IPS-18a (cell line): ENCODE measurements around the gene B3GNT4.
A peak's percentile ranks its signal among the peaks of the same experiment; 100 is the strongest.
"Not testable (repeated sequence)": the region's sequence is repeated elsewhere in the genome, so short reads cannot be mapped to it uniquely, and the experiment has no call there.

Experiments
- H3K27ac ChIP-seq: one replicate; pipeline ENCODE4 v1.5.1; 2013; ENCODE audit warnings: low read length
- H3K27me3 ChIP-seq: one replicate; pipeline ENCODE4 v1.6.1; 2013; ENCODE audit warnings: mild to moderate bottlenecking, low read length; ENCODE audit not compliant: control insufficient read depth, insufficient read depth
- H3K36me3 ChIP-seq: one replicate; pipeline ENCODE4 v1.6.1; 2013; ENCODE audit warnings: low read depth, low read length; ENCODE audit not compliant: control insufficient read depth
- H3K4me1 ChIP-seq: one replicate; pipeline ENCODE4 v1.6.1; 2013; ENCODE audit warnings: low read depth, low read length; ENCODE audit not compliant: control insufficient read depth
- H3K4me3 ChIP-seq: one replicate; pipeline ENCODE4 v1.5.1; 2013; ENCODE audit warnings: low read length
- H3K9ac ChIP-seq: one replicate; pipeline ENCODE4 v1.6.1; 2013; ENCODE audit warnings: mild to moderate bottlenecking, low read length, moderate library complexity
- H3K9me3 ChIP-seq: one replicate; pipeline ENCODE4 v1.6.1; 2013; ENCODE audit warnings: low read depth, low read length; ENCODE audit not compliant: control insufficient read depth

B3GNT4 gene

DNA sequence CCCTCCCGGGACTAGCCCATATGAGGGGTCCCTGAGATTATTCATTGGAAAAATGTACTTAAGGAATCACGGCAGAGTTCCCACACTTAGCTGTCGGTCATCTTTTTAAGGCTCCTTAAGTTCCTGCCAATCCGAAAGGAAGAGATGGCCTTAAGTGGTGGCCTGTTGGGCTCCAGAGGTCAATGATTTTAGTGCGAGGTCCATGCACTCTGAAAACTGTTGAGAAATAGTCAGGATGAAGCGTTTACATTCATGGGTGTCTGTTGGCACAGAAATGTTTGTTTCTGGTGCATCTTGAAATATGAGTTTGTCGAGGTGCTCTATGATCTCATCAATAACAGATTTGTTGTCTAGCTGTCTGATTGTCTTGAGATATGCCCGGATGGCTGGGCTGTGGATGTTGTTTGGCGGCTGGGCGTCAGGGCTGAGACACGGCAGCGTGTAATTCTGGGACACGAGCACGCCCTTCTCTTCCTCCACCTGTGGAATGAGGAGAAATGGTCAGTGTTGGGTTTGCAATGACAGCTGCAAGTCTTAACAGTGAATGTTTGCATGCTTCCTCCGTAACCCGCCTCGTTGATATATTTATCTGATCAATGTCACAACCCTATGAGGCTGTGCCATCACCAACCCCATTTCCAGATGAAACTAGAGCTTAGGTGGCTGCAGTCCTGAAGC lies 31.1 kb upstream of the B3GNT4 start:
- Histone ChIP-seq H3K27ac (no peak overlapping the region), H3K4me3 (no peak overlapping the region), H3K4me1 (no peaks in the 10 kb centered on the region), H3K9ac (no peak overlapping the region), H3K27me3 (no peaks in the 10 kb centered on the region), H3K9me3 (no peaks in the 10 kb centered on the region), H3K36me3 (no peaks in the 10 kb centered on the region)

DNA sequence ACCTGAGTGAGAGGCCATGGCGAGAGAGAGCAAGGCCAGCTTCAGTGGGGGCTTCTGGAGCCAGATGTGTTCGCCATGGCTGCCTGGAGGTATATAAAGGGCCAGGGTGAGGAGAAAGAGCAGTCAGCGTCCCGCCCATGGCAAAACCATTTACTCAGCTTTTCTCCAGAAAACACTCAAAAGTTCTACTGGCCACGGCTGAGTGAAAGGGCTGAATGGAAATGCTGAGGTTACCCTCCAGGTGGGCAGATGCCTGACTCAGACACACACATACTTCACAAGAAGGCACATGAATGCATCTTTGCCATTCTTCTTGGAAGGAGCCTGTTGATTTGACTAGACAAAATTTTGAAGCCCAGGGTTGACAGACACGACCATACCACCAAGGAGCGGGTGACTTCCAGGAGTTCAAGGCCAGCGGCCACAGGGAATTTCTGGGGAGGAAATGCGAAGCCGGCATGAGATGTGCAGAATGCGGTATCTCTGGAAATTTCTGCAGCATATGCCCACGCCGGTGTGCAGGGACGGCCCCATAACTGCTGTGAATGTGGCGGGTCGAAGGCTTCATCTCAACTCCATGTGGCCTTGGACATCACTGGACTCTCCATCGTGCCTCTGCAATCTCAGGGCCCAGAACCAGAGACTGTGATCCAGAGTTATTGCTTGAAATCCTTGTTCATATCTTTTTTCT lies 29.2 kb upstream of the B3GNT4 start, which contains the start of gene IL31:
TSS of gene IL31 (minus strand) at position 67 of the 691 bp plus-strand sequence. CDS start at position 18, 49 bp downstream.
- no peaks in the 10 kb centered on the region for H3K4me1 ChIP-seq
- H3K27ac ChIP-seq, result no peak within 1 kb of the TSS
- H3K36me3 ChIP-seq, result no peaks in the 10 kb centered on the region
- no peak within 1 kb of the TSS for H3K4me3 ChIP-seq
- H3K27me3 ChIP-seq, result no peaks in the 10 kb centered on the region
- no peak within 1 kb of the TSS for H3K9ac ChIP-seq
- no peaks in the 10 kb centered on the region for H3K9me3 ChIP-seq

DNA sequence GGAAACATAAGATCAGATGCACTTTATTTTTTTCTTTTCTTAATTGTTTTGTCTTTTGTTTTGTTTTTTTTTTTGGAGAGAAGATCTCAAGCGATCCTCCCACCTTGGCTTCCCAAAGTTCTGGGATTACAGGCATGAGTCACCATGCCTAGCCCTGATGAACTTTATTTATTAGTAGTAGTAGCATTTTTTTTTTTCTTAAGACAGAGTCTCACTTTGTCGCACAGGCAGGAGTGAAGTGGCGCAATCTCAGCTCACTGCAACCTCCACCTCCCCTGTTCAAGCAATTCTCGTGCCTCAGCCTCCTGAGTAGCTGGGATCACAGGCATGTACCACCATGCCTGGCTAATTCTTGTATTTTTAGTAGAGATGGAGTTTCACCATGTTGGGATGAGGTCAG lies 27.0 kb upstream of the B3GNT4 start:
- not testable (repeated sequence) for H3K36me3 ChIP-seq, H3K27me3 ChIP-seq, H3K4me1 ChIP-seq, H3K9ac ChIP-seq, H3K27ac ChIP-seq, H3K9me3 ChIP-seq, H3K4me3 ChIP-seq

DNA sequence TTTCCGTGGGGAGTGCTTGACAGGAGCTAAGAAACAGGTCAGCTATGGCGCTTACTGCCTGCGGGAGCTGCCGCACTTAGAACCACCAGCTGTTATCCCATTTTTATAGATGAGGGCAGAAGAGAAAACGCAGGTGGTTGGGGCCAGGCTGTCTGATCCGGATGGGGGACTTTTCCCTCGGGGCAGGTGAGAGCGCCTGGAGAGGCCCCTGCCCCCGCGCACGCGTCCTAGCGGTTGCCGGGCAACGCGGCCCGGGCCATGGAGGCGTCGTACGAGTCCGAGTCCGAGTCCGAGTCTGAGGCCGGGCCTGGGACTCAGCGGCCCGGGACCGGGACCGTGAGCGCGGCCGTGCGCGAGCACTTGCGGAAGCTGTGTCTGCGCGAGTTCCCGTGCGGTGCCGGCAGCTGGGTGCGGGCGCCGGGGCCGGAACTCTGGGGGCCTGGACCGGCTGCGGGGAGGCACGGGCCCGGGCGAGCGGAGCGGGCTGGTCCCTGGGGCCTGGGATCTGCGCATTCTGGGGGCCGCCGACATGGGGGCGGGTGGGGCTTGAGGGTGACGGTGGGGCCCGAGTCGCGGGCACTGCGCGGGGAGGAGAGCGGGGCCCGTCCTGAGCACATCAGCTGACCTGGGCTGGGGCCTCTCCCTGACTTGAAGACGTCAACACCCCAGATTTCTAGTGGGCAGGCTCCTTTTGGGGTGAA lies 20.5 kb upstream of the B3GNT4 start, which contains the start of gene LRRC43:
TSS of gene LRRC43 (plus strand) at position 237 of the 701 bp plus-strand sequence. CDS start at position 259, 22 bp downstream.
- Histone ChIP-seq H3K27me3 (peaks cover 22% of the 10 kb centered on the region), H3K27ac (no peak within 1 kb of the TSS), H3K4me3 (peak within 1 kb of the TSS; percentile 49), H3K36me3 (no peaks in the 10 kb centered on the region), H3K9me3 (no peaks in the 10 kb centered on the region), H3K9ac (no peak within 1 kb of the TSS), H3K4me1 (no peaks in the 10 kb centered on the region)

DNA sequence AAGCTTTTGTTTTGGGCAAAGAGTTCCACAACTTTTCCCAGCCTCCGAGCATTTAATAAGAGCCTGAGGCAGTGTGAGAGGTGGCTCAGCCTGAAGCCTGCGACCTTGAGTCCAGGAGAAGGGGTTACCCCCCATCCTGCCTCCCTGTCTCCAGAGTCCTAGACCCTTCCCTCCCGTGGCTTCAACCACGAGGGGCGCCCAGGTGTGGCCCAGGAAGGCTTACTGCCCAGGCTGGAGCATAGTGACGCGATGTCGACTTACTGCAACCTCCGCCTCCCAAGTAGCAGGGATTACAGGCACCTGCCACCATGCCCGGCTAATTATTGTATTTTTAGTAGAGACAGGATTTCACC lies 19.9 kb upstream of the B3GNT4 start:
- peak overlapping the region; percentile 49 for H3K4me3 ChIP-seq
- H3K27me3 ChIP-seq, result peaks cover 22% of the 10 kb centered on the region
- no peak overlapping the region for H3K9ac ChIP-seq
- H3K4me1 ChIP-seq, result no peaks in the 10 kb centered on the region
- H3K9me3 ChIP-seq, result no peaks in the 10 kb centered on the region
- no peaks in the 10 kb centered on the region for H3K36me3 ChIP-seq
- H3K27ac ChIP-seq, result no peak overlapping the region

DNA sequence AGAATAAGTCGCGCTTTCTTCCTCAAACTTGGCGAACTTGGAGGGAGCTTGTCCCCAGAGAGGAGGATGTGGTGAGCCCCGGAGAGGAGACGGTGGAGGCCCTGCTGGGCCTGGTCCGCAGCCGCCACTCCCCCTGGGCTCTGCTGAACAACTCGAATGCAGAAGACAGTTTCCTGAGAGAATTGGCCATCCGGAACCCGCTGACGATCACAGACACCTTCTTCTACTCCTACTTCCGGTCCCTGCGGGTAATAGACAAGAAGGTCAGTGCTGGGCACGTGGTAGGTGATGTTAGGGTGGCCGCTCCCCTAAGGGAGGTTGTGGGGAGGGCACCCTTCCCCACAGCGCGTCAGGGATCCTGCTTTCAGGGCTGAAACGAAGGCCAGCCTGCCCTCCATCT lies 19.0 kb upstream of the B3GNT4 start:
- Histone ChIP-seq H3K27ac (no peak overlapping the region), H3K27me3 (peaks cover 22% of the 10 kb centered on the region), H3K9me3 (no peaks in the 10 kb centered on the region), H3K4me3 (no peak overlapping the region), H3K4me1 (no peaks in the 10 kb centered on the region), H3K9ac (no peak overlapping the region), H3K36me3 (no peaks in the 10 kb centered on the region)

DNA sequence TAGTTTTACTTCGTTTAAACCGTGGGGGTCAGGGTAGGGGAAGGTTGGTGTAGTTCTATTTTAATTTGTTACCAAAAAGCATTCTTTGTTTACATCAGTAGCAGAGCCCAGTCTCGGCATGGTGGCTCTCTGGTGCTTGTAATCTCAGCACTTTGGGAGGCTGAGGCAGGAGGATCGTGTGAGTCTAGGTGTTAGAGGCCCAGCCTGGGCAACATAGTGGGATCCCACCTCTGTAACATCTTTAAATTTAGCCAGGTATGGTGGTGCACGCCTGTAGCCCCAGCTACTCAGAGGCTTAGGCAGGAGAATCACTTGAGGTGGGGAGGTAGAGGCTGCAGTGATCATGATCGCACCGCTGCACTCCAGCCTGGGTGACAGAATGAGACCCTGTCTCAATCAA lies 18.4 kb upstream of the B3GNT4 start:
- Histone ChIP-seq H3K36me3 (no peaks in the 10 kb centered on the region), H3K27ac (no peak overlapping the region), H3K9me3 (no peaks in the 10 kb centered on the region), H3K4me3 (no peak overlapping the region), H3K27me3 (peaks cover 22% of the 10 kb centered on the region), H3K9ac (no peak overlapping the region), H3K4me1 (no peaks in the 10 kb centered on the region)

DNA sequence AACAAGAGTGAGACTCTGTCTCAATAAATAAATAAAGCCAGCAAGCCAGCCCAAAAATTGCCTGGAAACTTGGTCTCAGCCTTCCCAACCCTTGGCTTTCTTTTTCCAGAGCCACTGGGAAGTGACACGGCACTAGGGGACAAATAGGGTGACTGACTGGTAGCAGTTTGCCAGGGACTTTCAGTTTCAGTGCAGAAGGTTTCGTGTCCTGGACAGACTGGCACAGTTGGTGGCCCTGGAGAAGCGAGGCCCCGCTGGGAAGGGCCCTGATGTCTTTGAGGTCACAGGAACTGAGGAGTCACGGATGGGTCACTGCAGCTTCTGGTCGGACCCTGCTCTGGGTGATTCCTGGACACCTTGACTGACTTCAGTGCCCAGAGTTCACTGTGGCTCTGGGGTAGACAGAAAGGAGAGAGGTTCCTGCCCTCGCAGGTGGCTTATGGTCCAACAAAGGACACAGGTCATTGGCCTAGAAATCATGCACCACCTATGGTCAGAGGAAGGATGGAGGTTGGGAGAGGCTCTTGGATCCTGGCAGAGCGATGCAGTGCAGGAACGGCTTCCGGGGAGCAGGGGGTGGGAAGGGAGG lies 17.9 kb upstream of the B3GNT4 start:
- Histone ChIP-seq H3K9me3 (no peaks in the 10 kb centered on the region), H3K4me3 (no peak overlapping the region), H3K27ac (no peak overlapping the region), H3K4me1 (no peaks in the 10 kb centered on the region), H3K9ac (no peak overlapping the region), H3K36me3 (no peaks in the 10 kb centered on the region), H3K27me3 (peaks cover 22% of the 10 kb centered on the region)

DNA sequence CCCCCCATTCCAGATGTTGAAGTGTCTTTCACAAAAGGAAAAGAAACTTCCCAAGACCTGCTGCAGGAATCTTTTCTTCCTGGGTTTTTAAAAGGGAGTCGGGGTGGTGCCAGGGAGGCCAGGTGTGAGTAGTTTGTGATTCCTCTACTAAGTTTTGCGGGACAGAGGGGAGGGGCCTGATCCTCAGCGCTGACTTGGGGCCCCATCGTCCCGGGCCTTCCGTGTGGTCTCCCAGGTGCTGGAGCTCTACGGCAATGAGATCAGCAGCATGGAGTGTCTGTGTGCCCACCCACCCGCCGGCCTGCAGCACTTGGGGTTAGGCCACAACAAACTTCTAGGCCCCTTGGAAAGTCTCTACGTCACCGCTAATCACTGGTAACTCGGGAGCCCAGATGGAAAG lies 16.0 kb upstream of the B3GNT4 start:
- H3K27ac ChIP-seq, result no peak overlapping the region
- H3K4me1 ChIP-seq, result no peaks in the 10 kb centered on the region
- H3K36me3 ChIP-seq, result no peaks in the 10 kb centered on the region
- H3K9ac ChIP-seq, result no peak overlapping the region
- peaks cover 22% of the 10 kb centered on the region for H3K27me3 ChIP-seq
- H3K4me3 ChIP-seq, result no peak overlapping the region
- no peaks in the 10 kb centered on the region for H3K9me3 ChIP-seq

DNA sequence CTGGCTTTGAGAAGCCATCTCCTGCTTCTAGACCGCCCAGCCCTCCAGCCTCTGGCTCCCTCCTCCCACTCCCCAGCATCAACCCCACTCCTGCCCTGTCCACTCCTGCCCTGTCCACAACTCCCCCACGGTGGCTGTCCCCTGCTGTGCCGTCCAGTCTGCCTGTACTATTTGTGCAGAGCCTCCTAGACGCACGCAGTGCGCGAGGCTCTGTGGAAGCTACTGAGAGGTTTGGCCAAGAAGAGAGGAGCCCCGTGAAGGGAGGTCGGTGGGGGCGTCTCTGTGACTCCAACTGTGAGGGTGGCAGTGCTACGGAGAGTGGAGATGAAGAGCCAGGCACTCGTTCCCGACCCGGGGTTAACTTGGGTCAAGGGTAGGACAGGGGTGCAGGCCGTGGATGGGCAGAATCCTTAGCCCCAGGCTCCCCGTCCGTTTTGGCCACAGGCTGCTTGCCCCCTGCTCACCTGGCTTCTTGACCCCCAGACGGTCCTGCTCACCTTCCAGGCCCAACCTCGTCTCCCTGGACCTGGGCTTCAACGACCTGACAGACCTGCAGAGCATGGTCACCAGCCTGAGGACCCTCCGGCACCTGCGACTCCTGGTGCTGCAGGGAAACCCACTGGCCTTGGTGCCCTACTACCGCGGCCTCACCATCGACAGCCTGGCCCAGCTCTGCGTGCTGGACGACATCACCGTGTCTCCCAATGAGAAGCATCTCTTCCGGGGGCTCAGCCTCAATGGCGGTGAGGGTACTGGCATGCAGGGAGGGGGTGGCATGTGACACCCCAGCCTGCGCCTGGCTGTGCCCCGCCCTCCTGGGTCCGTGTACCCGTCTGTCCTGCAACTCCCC lies 13.7 kb upstream of the B3GNT4 start:
- H3K9ac ChIP-seq, result no peak overlapping the region

More for the DNA sequence above, 13.7 kb upstream of the B3GNT4 start:
- Histone ChIP-seq H3K36me3 (no peaks in the 10 kb centered on the region), H3K27ac (no peak overlapping the region), H3K9me3 (no peaks in the 10 kb centered on the region), H3K4me3 (no peak overlapping the region), H3K4me1 (no peaks in the 10 kb centered on the region), H3K27me3 (no peaks in the 10 kb centered on the region)
